A549 (cell line): ENCODE results near the gene TMEM123. TPM values are rescaled to one million over a fixed set of nuclear protein-coding genes. Genes with fewer than 3 reads are reported as not detected.

Experiments
- ATAC-seq, 2 experiments: fragments of 200-7000 bp in 1 of 2; fragments of >200 bp in 1 of 2; cut with Nextera tagmentation in 1 of 2; cut with Tn5 transposase in 1 of 2; 3 replicates each; pipeline versions ENCODE4 v1.8.0 to v1.9.1; 2018 to 2020; ENCODE audit warnings: mild to moderate bottlenecking in 1 of 2, moderate library complexity in 1 of 2
- CTCF ChIA-PET: fragments of 300-600 bp; sonication (Branson Sonifier 250); formaldehyde crosslinking; extraction: SDS; loops from one replicate; lab custom pipeline; 2021; ENCODE audit warnings: antibody characterized with exemption, inconsistent platforms; lab: Yijun Ruan, JAX
- POLR2A ChIA-PET: fragments of 350-600 bp; formaldehyde crosslinking; extraction: SDS; loops from one replicate; lab custom pipeline; 2021; ENCODE audit warnings: antibody characterized with exemption, inconsistent platforms; lab: Yijun Ruan, JAX
- DNase-seq, 2 experiments: peaks; one replicate each; pipeline versions ENCODE4 v3.0.0 to v3.0.0-alpha.2; 2011 to 2016; ENCODE audit warnings: low read depth in 1 of 2, low spot score in 1 of 2
- FAIRE-seq: peaks from 2 replicates; lab custom pipeline; 2011; peaks lifted over from hg19 to GRCh38; lab: Jason Lieb, UNC
- H3K27ac ChIP-seq, 2 experiments: fragments of >200 bp; sonication (Bioruptor Twin); formaldehyde crosslinking; 3 replicates each; pipeline ENCODE4 v1.5.1; 2016 to 2017
- H3K4me1 ChIP-seq: fragments of >200 bp; sonication (Bioruptor Twin); formaldehyde crosslinking; 3 replicates; pipeline ENCODE4 v1.6.1; 2016
- H3K4me2 ChIP-seq: fragments of >200 bp; sonication (Bioruptor Twin); formaldehyde crosslinking; 3 replicates; pipeline ENCODE4 v1.6.1; 2016
- H3K4me3 ChIP-seq: fragments of >200 bp; sonication (Bioruptor Twin); formaldehyde crosslinking; 3 replicates; pipeline ENCODE4 v1.5.1; 2016
- H3K9me3 ChIP-seq: fragments of >200 bp; sonication (Bioruptor Twin); formaldehyde crosslinking; 3 replicates; pipeline ENCODE4 v1.6.1; 2016
- BCL3 ChIP-seq: fragments of >200 bp; sonication (Bioruptor Twin); formaldehyde crosslinking; IDR thresholded peaks from 3 replicates; pipeline ENCODE4 v1.6.1; 2016
- BHLHE40 ChIP-seq: IDR thresholded peaks from 2 replicates; pipeline ENCODE4 v1.6.1; 2012; ENCODE audit warnings: low read depth, low read length, inconsistent platforms
- CBX2 ChIP-seq: fragments of 200-600 bp; sonication (generic); IDR thresholded peaks from 2 replicates; pipeline ENCODE4 v1.6.1; 2016; ENCODE audit warnings: low read depth, mild to moderate bottlenecking, borderline replicate concordance
- CBX8 ChIP-seq: fragments of 200-600 bp; sonication (generic); IDR thresholded peaks from 2 replicates; pipeline ENCODE4 v1.6.1; 2016
- CEBPB ChIP-seq, 2 experiments: fragments of >200 bp in 1 of 2; sonication (Bioruptor Twin) in 1 of 2; formaldehyde crosslinking in 1 of 2; IDR thresholded peaks; 2 replicates each; pipeline ENCODE4 v1.6.1; 2012 to 2016
- CHD2 ChIP-seq: fragments of 150-350 bp; IDR thresholded peaks from 2 replicates; pipeline ENCODE4 v1.6.1; 2014; ENCODE audit warnings: low read length; ENCODE audit not compliant: partially characterized antibody
- E2F6 ChIP-seq: IDR thresholded peaks from 2 replicates; pipeline ENCODE4 v1.6.1; 2012; ENCODE audit warnings: low read depth, borderline replicate concordance
- ELK1 ChIP-seq: fragments of 150-350 bp; IDR thresholded peaks from 2 replicates; pipeline ENCODE4 v1.6.1; 2014; ENCODE audit warnings: low read depth, mild to moderate bottlenecking, low read length
- EP300 ChIP-seq, 2 experiments: fragments of >200 bp; sonication (Bioruptor Twin); formaldehyde crosslinking; IDR thresholded peaks; 2 replicates in 1 of 2; 3 replicates in 1 of 2; pipeline ENCODE4 v1.6.1; 2016 to 2017
- FOXS1 ChIP-seq: fragments of 250-450 bp; sonication (Bioruptor Pico); IDR thresholded peaks from 2 replicates; pipeline ENCODE4 v1.5.0; 2020; ENCODE audit warnings: mild to moderate bottlenecking, moderate library complexity
- HES2 ChIP-seq: fragments of >200 bp; sonication (Bioruptor Twin); formaldehyde crosslinking; IDR thresholded peaks from 2 replicates; pipeline ENCODE4 v1.6.1; 2016
- HEYL ChIP-seq: fragments of 250-450 bp; sonication (Bioruptor Pico); IDR thresholded peaks from 2 replicates; pipeline ENCODE4 v1.8.0; 2021; ENCODE audit warnings: mild to moderate bottlenecking, moderate library complexity
- HOXA7 ChIP-seq: fragments of 250-450 bp; sonication (Bioruptor Pico); IDR thresholded peaks from 2 replicates; pipeline ENCODE4 v1.5.0; 2020; ENCODE audit warnings: mild to moderate bottlenecking, moderate library complexity
- HOXB5 ChIP-seq: fragments of 250-450 bp; sonication (Bioruptor Pico); IDR thresholded peaks from 2 replicates; pipeline ENCODE4 v1.5.0; 2020; ENCODE audit warnings: mild to moderate bottlenecking, moderate library complexity
- JUNB ChIP-seq: fragments of >200 bp; sonication (Bioruptor Twin); formaldehyde crosslinking; IDR thresholded peaks from 2 replicates; pipeline ENCODE4 v1.6.1; 2016
- KDM5A ChIP-seq: fragments of 200-600 bp; sonication (generic); IDR thresholded peaks from 2 replicates; pipeline ENCODE4 v1.6.1; 2016; ENCODE audit warnings: antibody characterized with exemption, mild to moderate bottlenecking
- MAX ChIP-seq: IDR thresholded peaks from 2 replicates; pipeline ENCODE4 v1.6.1; 2012
- MAZ ChIP-seq: fragments of 150-350 bp; IDR thresholded peaks from 2 replicates; pipeline ENCODE4 v1.6.1; 2014; ENCODE audit warnings: antibody characterized with exemption, low read depth, low read length, borderline replicate concordance
- NR3C1 ChIP-seq: fragments of >200 bp; sonication (Bioruptor Twin); formaldehyde crosslinking; IDR thresholded peaks from 3 replicates; pipeline ENCODE4 v1.6.1; 2017
- PBX3 ChIP-seq: IDR thresholded peaks from 2 replicates; pipeline ENCODE4 v1.6.1; 2012
- POLR2A ChIP-seq: IDR thresholded peaks from 2 replicates; pipeline ENCODE4 v1.6.1; 2012; ENCODE audit warnings: mild to moderate bottlenecking, low read length
- POLR2AphosphoS2 ChIP-seq: conservative IDR thresholded peaks from 2 replicates; pipeline ENCODE4 v1.6.1; 2012; ENCODE audit warnings: low read length, improper control_type of control experiment, inconsistent platforms
- RARB ChIP-seq: fragments of 250-450 bp; sonication (Bioruptor Pico); IDR thresholded peaks from 2 replicates; pipeline ENCODE4 v1.8.0; 2021; ENCODE audit warnings: mild to moderate bottlenecking, moderate library complexity
- USF2 ChIP-seq: fragments of 450-650 bp; IDR thresholded peaks from 2 replicates; pipeline ENCODE4 v1.6.1; 2014; ENCODE audit warnings: antibody characterized with exemption
- WGBS: methylation state at CpG from one replicate; pipeline ENCODE4 v1.1.6; 2017; ENCODE audit errors: missing lambda C conversion rate; 5-methylcytosine and 5-hydroxymethylcytosine counted together
- polyA plus RNA-seq, 4 experiments: library from polyadenylated mRNA; depleted of rRNA in 3 of 4; stranded (reverse); fragments of >200 nt; fragmentation: RNase III in 1 of 4; extraction: RNeasy Plus Mini Kit Qiagen cat#74134 plus additional on column Dnase treatment in 1 of 4; gene quantifications; 2 replicates in 3 of 4; 3 replicates in 1 of 4; pipeline ENCODE4 v1.2.3, GENCODE V29; 2011 to 2017

TMEM123 gene
- polyA plus RNA-seq, 2 of the 4 experiments (the other 2 are of a cell fraction), result 199 to 458 TPM

GRCh38 chr11:102408339-102408738 is 44.2 kb downstream of the TMEM123 start:
- no peak for FAIRE-seq
- POLR2A ChIA-PET, result no interaction called here
- 94% methylated on average over 1 of the region's 1 CpG for WGBS
- Histone ChIP-seq H3K9me3 (no peaks in the 10 kb centered on the region), H3K27ac (no peak overlapping the region), H3K4me3 (no peak overlapping the region), H3K4me1 (peaks cover 32% of the 10 kb centered on the region; the same call in 2 of the 3 replicates), H3K4me2 (no peak overlapping the region)
- CTCF ChIA-PET, result interaction anchor here (1.4 to 3.7 kb wide), 3 partner anchors 11 to 41 kb away, joined by 3 to 13 read pairs (median 5); no protein-coding TSS in a partner anchor
- no peak for TF ChIP-seq HEYL (CRISPR knock-in tag)
- no peak for TF ChIP-seq PBX3
- TF ChIP-seq POLR2A, result no peak
- TF ChIP-seq CEBPB (IDR thresholded peaks at IDR 0.05), result no peak
- no peak for TF ChIP-seq BCL3
- TF ChIP-seq MAZ, result no peak
- TF ChIP-seq POLR2AphosphoS2, result no peak
- TF ChIP-seq HOXB5 (CRISPR knock-in tag), result no peak
- TF ChIP-seq CBX8, result no peak
- no peak for TF ChIP-seq USF2
- TF ChIP-seq HES2, result no peak
- TF ChIP-seq CHD2, result no peak
- TF ChIP-seq KDM5A, result no peak
- TF ChIP-seq, all 56 proteins: peak for 0
- DNase-seq (no peak), ATAC-seq (no peak)

GRCh38 chr11:102407901-102408300 is 44.7 kb downstream of the TMEM123 start:
- no peak overlapping the region for H3K4me2 ChIP-seq
- H3K9me3 ChIP-seq, result no peaks in the 10 kb centered on the region
- 71% methylated on average over 3 of the region's 3 CpGs for WGBS
- no peak overlapping the region for H3K27ac ChIP-seq
- POLR2A ChIA-PET, result no interaction called here
- ATAC-seq (no peak), DNase-seq (no peak), FAIRE-seq (no peak)
- TF ChIP-seq NR3C1, result no peak
- no peak for TF ChIP-seq FOXS1
- TF ChIP-seq HOXA7 (CRISPR knock-in tag), result no peak
- TF ChIP-seq CBX2, result no peak
- TF ChIP-seq JUNB, result no peak
- TF ChIP-seq E2F6, result no peak
- TF ChIP-seq RARB (CRISPR knock-in tag), result no peak
- TF ChIP-seq EP300 (IDR thresholded peaks at IDR 0.05), result no peak
- no peak for TF ChIP-seq KDM5A
- no peak for TF ChIP-seq CHD2
- CTCF ChIA-PET, result interaction anchor here (1.4 to 3.7 kb wide), 3 partner anchors 11 to 41 kb away, joined by 3 to 13 read pairs (median 5); no protein-coding TSS in a partner anchor
- no peak overlapping the region for H3K4me3 ChIP-seq
- peaks cover 28% of the 10 kb centered on the region; the same call in 2 of the 3 replicates for H3K4me1 ChIP-seq

GRCh38 chr11:102406099-102406498 is 46.5 kb downstream of the TMEM123 start:
- TF ChIP-seq ELK1 (no peak), MAX (no peak), BHLHE40 (no peak)
- TF ChIP-seq, all 56 proteins: peak for 0
- FAIRE-seq, result no peak
- WGBS, result no CpG with 5 or more reads among the region's 2 CpGs

More at GRCh38 chr11:102406099-102406498, 46.5 kb downstream of the TMEM123 start:
- Histone ChIP-seq H3K4me3 (no peak overlapping the region), H3K4me1 (peaks cover 12% of the 10 kb centered on the region; the same call in 2 of the 3 replicates), H3K4me2 (no peak overlapping the region), H3K27ac (no peak overlapping the region), H3K9me3 (no peaks in the 10 kb centered on the region)
- DNase-seq (no peak), ATAC-seq (no peak)
- CTCF ChIA-PET, result interaction anchor here (0.7 to 3.7 kb wide), 9 partner anchors 12 to 207 kb away, joined by 3 to 13 read pairs (median 3); no protein-coding TSS in a partner anchor
- POLR2A ChIA-PET, result no interaction called here
